Activated CD8-positive, alpha-beta memory T cell treated with anti-CD3 and anti-CD28 coated beads, Interleukin-2, amount 50 U/mL, for 1 hour (primary cell): ENCODE results near the gene GTPBP8.

Source experiments
- DNase-seq: peaks from one replicate; pipeline ENCODE4 v3.0.0-alpha.2; 2020; ENCODE audit errors: extremely low read depth

The GTPBP8 gene

DNA sequence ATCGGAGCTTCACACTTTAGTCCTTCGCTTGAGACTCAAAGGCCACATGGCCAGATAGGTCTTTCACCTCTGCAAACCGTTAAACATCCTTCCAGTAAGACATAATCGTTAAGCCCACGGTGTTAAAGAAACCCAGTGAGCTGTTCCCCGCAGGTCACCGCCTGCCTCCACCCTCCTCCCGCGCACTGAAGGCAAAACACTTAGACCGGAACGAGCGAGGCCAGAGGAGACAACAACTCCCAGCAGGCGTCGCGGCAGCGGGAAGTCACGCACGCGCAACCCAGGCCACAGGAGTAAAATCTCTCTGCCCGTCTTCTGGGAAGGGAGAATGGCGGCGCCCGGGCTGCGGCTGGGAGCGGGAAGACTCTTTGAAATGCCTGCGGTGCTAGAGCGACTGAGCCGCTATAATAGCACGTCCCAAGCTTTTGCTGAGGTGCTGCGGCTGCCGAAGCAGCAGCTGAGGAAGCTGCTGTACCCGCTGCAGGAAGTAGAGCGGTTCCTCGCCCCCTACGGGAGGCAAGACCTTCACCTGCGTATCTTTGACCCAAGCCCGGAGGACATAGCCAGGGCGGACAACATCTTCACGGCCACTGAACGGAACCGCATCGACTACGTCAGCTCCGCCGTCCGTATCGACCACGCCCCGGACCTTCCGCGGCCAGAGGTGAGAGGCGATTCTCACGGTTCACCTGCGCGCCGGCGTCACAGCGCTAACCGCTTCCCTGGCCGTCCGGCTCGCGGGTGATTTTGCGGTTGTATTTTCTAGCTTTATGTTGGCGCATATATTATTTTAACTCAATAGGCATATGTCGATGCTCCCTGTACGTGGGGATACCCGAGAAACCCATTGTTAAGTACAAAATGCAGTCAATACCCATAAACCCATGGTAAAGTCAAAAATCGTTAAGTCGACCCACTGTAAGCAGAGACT lies at the start of gene GTPBP8:
TSS of gene GTPBP8 (plus strand) at position 313 of the 931 bp plus-strand sequence. CDS start at position 329, 16 bp downstream.
- DNase-seq = peak; percentile 59

DNA sequence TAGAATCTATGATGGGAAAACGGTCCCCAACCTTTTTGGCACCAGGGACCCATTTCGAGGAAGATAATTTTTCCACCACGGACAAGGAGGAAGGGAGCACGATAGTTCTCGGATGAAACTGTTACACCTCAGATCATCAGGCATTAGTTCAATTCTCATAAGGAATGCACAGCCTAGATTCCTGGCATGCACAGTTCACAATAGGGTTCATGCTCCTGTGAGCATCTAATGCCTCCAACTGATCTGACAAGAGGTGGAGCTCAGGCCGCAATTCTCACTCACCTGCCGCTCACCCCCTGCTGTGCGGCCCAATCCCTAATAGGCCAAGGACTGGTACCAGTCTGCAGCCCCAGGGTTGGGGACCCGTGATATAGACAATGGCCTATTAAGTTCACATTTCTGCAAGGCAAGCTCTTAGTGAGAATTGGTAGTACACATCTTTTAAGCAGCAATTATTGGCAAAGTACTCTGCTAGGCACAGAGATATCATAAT lies 42.4 kb upstream of the GTPBP8 start:
- DNase-seq = no peak

DNA sequence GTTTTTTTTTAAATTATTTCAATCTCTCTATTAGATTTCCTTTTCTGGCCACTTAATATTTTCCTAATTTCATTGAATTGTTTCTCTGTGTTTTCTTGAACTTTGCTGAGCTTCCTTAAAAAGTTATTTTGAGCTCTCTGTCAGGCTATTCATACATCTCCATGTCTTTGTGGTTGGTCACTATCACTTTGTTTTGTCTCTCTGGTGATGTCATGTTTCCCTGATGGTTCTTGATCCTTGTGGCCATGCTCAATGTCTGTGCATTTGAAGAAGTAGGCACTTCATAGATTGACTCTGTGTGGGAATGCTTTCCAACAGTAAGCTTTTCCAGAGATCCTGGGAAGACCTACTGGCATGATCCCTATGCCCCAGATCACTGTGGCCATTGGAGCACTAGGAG lies 34.4 kb upstream of the GTPBP8 start:
- DNase-seq = no peak

DNA sequence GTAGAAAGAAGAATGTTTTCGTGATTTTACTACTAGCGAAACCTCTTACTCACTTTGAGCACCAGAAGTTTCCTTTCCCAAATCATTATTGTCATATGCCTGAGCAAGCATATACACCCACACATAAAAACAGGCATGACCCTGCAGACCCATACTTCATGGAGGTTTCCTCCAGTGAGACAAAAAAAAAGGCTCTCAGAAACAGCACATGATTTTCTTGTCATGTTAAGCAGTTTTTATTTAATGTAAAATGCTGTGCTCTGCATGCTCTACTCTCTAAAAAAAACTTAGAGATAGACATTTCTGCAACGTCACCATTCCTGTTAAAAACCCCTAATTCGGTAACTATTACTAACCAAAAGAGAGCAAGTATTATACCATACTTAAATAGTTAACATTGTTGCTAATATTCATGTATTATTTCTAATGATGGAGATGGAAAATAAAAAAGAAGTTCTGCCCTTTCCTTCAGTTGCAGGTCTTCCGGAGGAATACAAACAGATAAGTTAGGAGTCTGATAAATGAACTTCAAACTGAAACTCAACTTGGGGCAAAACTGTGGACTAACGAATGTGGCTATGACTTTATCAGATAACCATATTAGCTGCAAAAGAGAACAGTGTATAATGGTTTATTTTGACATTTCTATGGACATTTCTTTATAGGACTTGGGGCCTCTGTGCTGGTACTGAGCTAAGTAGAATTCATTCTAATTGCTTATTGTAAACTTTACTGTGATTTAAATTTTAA lies 31.8 kb upstream of the GTPBP8 start:
- no peak for DNase-seq

DNA sequence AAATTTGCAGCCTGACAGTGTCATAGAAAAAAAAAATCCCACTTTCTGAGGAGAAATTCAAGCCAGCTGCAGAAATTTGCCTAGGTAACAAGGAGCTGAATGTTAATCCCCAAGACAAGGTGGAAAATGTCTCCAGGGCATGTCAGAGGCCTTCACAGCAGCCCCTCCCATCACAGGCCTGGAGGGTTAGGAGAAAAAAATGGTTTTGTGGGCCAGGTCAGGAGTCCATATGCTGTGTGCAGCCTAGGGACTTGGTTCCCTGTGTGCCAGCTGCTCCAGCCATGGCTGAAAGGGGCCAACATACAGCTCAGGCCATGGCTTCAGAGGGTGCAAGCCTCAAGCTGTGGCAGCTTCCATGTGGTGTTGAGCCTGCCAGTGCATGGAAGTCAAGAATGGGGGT lies 27.1 kb upstream of the GTPBP8 start:
- no peak for DNase-seq

DNA sequence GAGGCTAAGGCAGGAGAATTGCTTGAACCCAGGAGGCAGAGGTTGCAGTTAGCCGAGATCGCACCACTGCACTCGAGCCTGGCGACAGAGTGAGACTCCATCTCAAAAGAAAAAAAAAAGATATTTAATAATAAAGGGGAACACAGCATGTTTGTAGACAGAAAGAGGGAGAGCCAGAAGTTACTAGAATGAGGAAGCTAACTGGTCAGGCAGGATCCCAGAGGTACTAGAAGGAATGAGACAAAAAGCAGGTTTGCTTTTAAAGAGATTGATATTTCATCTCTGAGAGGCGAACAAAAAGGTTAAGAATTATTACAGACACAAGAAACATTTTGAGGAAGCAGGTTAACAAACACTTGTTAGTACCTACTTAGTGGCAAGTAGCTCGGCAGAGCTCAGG lies 25.1 kb upstream of the GTPBP8 start:
- DNase-seq = no peak

DNA sequence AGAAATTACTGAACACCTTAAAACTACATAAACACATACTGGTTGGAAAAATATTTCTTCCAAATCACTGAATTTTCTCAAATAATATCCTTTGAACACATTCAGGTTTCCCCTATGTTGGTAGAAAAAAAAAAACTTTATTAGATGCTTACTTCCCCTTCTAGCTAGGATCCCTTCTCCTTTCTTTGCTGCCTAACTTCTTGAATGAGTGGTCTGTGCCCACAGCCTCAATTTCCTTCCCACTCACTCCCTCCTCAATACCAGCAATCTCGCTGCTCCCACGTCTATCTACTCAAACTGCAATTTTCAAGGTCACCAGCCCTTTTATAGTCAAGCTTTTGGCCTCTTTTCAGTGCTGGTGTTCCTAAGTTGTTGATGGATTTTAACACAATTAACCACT lies 24.2 kb upstream of the GTPBP8 start:
- DNase-seq = no peak

DNA sequence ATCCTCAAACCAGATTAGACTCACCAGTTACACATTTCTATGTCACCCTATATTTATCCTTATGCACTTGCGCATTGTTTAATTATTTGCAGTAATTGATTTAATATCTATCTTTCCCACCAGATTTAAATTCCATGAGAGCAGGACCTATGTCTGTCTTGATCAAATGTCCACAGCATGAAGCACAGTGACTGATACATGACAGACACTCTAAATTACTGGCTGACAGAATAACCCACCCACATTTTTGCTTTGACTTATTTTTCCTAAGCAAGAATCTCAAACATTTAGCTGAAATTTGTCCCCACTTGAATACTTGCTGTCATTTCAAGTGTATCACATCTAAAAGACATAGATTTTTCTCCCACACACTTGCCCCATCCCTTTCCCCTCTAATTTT lies 23.4 kb upstream of the GTPBP8 start:
- DNase-seq = no peak

DNA sequence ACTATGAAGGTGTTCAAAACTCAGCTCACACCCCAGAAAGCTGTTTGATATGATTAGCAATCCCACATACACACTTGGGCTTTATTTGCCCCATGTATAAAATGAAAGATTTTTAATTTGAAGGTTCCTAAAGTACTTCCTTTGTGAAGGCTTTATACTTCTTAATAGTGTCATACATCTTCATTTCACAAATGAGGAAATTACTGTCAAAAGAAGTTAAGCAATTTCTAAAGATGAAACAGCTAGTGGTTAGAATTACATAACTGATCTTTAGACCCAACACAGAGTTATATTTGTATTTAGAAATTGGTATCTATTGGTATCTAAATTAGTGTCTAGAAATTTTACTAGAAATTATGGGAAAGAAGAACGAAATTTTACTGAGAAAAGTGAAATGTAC lies 23.0 kb upstream of the GTPBP8 start:
- DNase-seq = no peak

DNA sequence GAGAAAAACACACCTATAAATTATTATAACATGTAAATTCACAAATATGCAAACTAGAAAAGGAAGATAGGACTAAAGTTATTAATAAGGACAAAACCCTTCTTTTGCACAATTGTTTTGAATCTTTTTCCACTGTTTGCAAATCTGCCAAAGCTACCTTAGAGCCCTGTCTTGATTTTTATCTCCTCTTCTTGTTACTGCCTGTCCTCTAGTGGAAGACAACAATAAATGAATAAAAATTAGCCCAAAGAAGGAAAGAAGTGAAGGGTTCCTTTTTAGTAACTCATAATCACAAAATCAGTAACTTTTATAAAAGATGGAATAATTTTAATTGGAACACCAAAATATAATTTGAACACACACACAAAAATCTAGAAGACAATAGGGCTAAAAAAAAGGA lies 18.6 kb upstream of the GTPBP8 start:
- no peak for DNase-seq

DNA sequence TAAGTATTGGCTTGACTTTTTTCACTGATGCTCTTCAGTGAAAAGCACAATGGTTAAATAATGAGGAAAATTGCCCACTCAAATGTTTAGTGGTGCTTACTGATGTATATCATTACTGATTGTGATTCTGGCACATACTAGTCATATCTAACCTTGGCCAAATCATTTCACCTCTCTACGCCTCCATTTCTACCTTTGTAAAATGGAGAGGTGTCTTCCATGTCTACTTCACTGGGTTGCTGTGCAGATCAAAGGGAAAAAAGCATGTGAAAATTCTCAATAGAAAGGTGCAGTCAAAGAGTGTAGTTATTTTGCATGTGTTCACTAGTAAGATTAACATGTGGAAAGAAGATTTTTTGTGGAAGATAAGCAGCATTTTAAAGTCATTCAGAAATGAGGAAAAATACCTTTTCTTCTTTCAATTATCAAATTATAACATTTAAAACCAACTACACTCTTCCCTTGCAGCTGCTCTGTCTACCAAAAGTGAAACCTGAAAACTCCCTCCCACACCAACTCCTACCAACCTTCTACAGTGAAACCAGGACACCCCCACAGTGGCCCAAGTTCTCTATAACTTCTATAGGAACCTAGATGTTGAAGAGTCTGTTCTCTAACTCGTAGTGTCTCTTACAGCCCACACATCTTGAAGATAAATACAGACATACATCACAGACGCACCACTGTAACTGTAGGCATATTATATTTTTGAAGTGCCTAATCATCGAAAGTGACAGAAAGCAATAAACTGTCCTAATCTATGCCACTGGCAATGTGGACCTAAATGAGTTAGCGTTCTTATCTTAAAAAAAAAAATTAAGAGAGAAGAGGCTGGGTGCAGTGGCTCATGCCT lies 17.2 kb upstream of the GTPBP8 start:
- no peak for DNase-seq

DNA sequence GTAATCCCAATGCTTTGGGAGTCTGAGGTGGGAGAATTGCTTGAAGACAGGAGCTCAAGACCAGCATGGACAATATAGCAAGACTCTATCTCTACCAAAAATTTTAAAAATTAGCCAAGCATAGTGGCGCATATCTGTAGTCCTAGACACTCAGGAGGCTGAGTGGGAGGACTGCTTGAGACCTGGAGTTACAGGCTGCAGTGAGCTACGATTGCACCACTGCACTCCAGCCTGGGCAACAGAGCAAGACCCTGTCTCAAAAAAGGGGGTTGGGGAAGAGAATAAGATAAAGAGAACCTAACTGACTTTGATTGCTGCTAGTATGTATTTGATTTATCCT lies 16.6 kb upstream of the GTPBP8 start:
- DNase-seq = no peak

DNA sequence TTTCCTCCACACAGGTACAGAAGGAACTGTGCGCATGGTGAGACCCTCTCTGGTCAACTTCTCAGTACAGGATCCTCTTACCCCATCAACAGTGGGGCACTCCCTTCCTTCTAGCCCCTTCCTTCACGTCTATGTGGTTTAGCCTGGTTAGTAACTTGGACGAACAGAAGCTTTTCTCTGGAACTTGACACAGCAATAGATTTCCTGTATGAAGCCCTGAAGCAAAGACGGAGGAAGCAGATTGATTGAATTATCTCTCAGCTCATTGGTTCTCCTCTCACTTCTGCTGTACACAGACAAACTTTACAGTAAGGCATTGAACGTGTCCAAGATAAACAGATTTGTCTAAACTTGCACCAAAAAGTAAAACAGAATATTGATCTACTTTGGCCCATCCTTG lies 15.9 kb upstream of the GTPBP8 start, which contains the start of gene CD200R1:
TSS of gene CD200R1 (minus strand) at position 210 of the 400 bp plus-strand sequence. CDS start 246 bp downstream, outside the sequence.
- no peak for DNase-seq

DNA sequence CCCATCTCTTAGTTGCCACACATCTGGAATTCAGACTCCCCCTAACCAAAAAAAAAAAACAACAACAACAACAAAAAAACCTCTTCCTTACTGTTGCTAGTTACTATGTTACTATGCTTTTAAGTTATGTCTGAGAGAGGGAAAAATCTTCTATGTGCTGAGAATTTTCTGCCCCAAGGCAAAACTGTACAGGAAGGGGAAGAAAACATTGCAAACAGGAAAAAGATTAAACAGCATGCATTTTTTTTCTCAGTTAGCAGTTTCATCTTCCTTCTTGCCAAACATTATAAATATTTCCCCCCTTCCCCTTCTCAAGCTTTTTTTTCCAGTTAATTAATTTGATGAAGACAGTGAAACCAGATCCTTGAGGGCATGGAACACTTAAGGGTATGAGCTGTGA lies 14.8 kb upstream of the GTPBP8 start:
- no peak for DNase-seq

DNA sequence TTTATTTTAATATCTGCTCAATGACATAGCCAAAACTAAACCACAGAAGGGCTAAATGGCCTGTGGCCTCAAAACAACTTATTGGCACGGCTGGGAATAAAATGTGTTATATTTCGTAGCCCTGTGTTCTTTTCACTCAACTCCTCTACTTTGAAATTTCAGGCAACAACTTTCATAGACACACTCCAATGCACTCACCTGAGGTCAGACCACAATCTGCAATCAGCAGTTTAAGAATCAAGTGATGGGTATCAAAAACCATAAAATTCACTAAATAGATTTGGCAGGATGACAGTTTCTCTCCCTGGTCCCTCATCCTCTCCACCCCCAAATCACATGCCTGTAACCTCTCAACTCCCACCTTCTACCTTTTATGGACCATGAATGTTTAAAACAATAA lies 13.8 kb upstream of the GTPBP8 start:
- no peak for DNase-seq

DNA sequence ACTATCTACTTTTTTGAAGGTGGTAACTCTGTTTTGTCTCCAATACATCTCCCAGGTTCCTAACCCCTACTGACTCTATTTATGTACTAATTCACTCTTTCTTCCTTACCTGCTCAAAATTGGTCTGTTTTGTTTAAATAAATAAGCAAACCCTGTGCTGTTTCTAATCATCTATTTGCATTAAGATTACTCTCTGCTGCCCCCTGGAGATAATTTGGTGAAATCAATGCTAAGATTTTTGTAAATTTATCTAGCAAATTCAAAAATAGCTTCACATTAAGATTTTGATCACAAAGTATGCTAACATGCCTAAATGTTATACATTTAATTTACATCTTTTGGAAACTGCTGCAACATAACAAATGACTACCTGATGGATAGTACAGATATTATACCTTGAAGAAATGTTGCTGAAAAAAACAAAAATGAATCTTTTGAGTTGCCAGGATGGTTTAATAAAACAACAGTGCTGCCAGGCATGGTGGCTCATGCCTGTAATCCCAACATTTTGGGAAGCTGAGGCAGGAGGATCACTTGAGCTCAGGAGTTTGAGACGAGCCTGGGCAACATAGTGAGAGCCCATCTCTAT lies 11.4 kb upstream of the GTPBP8 start:
- DNase-seq = no peak

DNA sequence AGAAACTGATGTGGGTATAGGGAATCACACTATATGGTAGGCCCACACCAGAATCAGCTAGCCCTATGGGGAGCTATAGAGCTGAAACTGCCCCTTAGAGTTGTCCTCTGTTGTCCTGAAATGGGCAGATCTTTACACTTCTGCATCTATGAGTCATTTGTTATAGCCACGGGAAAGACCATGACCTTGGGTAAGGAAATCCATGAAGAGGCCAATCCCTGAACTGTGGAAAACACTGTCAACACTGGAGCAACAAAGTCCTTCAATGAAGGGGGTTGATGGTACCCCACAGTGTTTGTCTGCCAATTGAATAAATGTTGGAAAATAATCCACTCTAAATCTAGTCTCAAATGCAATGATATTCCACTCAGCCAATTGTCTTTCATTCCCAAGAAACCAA lies 10.7 kb upstream of the GTPBP8 start:
- DNase-seq = no peak

DNA sequence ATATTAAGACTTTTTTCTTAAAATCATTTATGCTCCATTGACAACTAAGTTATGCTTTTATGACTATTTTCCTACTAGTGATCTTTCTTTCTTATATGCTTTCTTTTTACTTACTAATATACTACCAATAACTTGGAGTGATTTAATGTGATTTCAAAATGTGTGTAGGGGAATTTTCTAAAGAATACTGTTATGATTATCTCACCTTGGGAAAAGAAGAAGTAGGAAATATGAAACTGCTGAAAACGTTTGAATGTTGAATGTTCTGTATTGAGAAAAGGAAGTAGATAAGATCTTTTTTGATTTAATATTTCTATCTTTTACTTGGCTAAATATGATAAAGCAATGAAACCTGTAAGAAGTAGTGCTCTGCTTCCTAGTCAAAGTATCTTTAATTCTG lies 8.1 kb upstream of the GTPBP8 start:
- no peak for DNase-seq

DNA sequence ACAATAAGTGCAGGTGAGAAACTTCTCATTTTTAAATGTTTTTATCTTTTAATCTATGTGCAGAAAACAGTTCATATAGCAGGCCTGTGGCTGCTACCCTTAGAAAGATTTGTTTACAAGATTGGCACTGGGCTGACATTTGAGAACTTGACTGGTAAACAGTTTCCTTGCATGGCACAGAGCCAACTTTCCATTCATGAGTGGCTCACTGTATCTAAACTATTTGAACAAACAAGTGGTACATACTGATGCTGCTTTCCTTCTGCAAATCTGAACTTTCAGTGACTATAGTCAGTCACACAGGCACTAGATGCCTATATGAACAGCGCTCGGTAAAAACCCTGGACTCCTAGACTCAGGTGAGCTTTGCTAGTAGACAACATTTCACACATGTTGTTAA lies 6.3 kb upstream of the GTPBP8 start:
- no peak for DNase-seq

DNA sequence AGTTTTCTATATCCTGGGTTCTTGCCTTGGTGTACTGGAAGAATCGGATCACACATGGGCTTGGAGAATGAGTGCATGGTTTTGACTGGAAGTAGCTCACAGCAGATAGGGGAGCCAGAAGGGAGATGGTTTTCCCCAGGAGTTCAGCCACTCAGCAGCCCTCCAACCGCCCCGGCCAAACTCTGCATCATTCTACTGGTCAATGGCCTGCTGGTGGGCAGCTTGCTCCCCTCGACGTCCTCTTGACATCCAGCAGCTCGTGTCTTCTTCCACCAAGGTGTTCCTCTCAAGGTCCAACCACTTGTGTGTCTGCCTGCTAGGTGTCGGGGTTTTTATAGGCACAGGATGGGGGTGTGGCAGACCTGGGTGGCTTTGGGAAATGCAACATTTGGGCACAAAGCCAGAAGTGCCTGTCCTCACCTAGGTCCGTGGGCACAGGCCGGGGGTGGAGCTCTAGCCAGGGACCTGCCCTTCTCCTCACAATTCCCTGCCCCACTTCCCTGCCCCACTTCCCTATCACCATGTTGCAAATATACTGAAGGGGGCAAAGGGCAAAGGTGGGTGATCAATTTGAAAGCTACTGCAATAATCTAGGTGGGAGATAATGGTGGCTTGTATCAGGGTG lies 3.0 kb upstream of the GTPBP8 start:
- DNase-seq = no peak

DNA sequence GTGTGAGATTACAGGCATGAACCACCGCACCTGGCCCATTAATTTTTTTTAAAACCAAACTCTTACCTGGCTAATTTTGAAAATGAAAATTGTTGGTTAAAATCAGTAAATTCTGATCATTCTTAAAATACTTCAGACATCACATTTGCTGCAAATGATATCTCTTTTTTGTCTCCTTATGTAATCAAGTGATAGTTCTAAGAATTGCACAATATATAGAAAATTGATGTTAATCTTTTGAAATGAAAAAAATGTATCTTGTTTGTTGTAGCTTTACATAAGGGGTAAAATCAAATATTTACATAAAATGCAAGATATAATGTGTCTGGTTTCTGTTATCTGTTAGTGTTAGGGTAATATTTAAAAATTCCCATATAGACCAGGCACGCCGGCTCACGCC lies 5.0 kb downstream of the GTPBP8 start:
- no peak for DNase-seq
